ENCODE measurements around the gene TMPRSS6. TPM values are rescaled to one million over a fixed set of nuclear protein-coding genes. Genes with fewer than 3 reads are reported as not detected.

Gene TMPRSS6
- total and polyA plus RNA-seq, 8 donors, result 0.45 to 1.5 (median 0.64) TPM; not detected in 1

GRCh38 chr22:37140686-37141323 is 31.3 kb upstream of the TMPRSS6 start:
- Histone ChIP-seq H3K36me3 (no peaks in the 10 kb centered on the region), H3K9me3 (no peaks in the 10 kb centered on the region), H3K27me3 (peaks cover 0 to 8% of the 10 kb centered on the region in 2 donors), H3K4me3 (no peak overlapping the region), H3K4me1 (peaks cover 0 to 5% of the 10 kb centered on the region in 2 donors), H3K27ac (no peak overlapping the region)
- ATAC-seq (no peak), DNase-seq (peak in 1 of 4 donors; percentile 53)
- intact Hi-C loops (cut with DNase I), result no loop called here
- TF ChIP-seq CTCF (IDR thresholded peaks at IDR 0.05), result no peak

DNA sequence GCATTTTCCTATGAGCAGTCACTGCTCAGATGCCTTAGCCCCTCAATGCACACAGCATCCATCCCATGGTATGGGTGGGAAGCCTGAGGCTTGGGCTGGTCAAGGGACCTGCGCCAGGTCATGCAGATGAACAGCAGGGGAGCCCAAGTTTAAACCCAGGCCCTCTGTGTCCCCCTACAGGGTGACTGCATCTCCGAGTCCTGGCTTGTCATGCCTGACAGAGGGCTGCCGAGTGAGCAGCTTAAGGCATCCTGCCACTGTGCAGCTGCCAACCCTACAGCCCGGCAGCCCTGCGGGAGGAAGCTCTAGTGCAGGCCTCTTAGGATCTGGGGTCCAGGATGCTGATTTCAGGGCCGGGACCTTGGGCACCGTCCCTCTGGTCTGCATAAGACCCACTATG is 30.2 kb upstream of the TMPRSS6 start:
- no peak overlapping the region for H3K27ac ChIP-seq
- intact Hi-C loops (cut with DNase I), result no loop called here
- no peak for TF ChIP-seq CTCF (IDR thresholded peaks at IDR 0.05)
- peaks cover 0 to under 1% of the 10 kb centered on the region in 2 donors for H3K4me1 ChIP-seq
- no peaks in the 10 kb centered on the region for H3K9me3 ChIP-seq
- ATAC-seq (no peak), DNase-seq (peak in 1 of 4 donors; percentile 43)
- no peaks in the 10 kb centered on the region for H3K36me3 ChIP-seq
- peaks cover 0 to 3% of the 10 kb centered on the region in 2 donors for H3K27me3 ChIP-seq
- no peak overlapping the region for H3K4me3 ChIP-seq

- no peaks in the 10 kb centered on the region for H3K27me3 ChIP-seq
- intact Hi-C loops (cut with DNase I), result no loop called here
- no peak overlapping the region for H3K27ac ChIP-seq
- no peaks in the 10 kb centered on the region for H3K9me3 ChIP-seq
- H3K4me3 ChIP-seq, result no peak overlapping the region
- peak in 1 of 4 donors; percentile 51 for DNase-seq
- H3K36me3 ChIP-seq, result no peaks in the 10 kb centered on the region
- no peaks in the 10 kb centered on the region for H3K4me1 ChIP-seq
- no peak for TF ChIP-seq CTCF (IDR thresholded peaks at IDR 0.05)
- no peak for ATAC-seq
Measured at GRCh38 chr22:37138849-37139561, 29.5 kb upstream of the TMPRSS6 start.

GRCh38 chr22:37137903-37138665 is 28.6 kb upstream of the TMPRSS6 start:
- Histone ChIP-seq H3K27me3 (no peaks in the 10 kb centered on the region), H3K36me3 (no peaks in the 10 kb centered on the region), H3K4me1 (no peaks in the 10 kb centered on the region), H3K27ac (no peak overlapping the region), H3K9me3 (no peaks in the 10 kb centered on the region), H3K4me3 (no peak overlapping the region)
- DNase-seq (peak in 1 of 4 donors; percentile 11), ATAC-seq (no peak)
- TF ChIP-seq CTCF (IDR thresholded peaks at IDR 0.05), result no peak
- intact Hi-C loops (cut with DNase I), result no loop called here

DNA sequence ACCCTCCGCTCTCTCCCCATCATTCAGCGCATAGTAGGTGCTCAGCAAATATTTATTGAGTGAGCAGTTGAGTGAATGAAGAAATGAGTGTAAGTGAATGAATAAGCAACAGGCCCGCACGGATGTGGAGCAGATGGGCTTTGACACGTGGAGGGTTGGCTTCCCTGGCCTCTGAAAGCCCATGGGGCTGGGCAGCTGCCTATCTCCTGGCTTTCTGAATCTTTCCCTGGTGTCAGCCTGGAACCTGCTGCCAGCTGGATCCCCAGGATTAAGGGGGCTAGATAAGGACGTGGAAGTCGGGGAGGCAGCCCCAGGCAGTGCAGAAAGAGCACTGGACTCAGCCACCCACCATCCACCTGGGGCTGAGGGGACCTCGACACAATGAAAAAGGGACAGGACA is 27.6 kb upstream of the TMPRSS6 start:
- TF ChIP-seq CTCF (IDR thresholded peaks at IDR 0.05), result no peak
- intact Hi-C loops (cut with DNase I), result no loop called here
- DNase-seq, result peak in 1 of 4 donors; percentile 17
- H3K27ac ChIP-seq, result no peak overlapping the region
- H3K9me3 ChIP-seq, result no peaks in the 10 kb centered on the region
- H3K4me1 ChIP-seq, result no peaks in the 10 kb centered on the region
- no peaks in the 10 kb centered on the region for H3K36me3 ChIP-seq
- no peak overlapping the region for H3K4me3 ChIP-seq
- no peaks in the 10 kb centered on the region for H3K27me3 ChIP-seq
- ATAC-seq, result no peak
